ENCODE data around the gene FBXO28. TPM values are rescaled to one million over a fixed set of nuclear protein-coding genes. Genes with fewer than 3 reads are reported as not detected.
"Not testable (repeated sequence)": the region's sequence is repeated elsewhere in the genome, so short reads cannot be mapped to it uniquely, and the experiment has no call there.

The FBXO28 gene
- total RNA-seq, 1 donor from 2014 or later: 29.6 TPM

GRCh38 chr1:224185208-224185607, 71.3 kb downstream of the FBXO28 start:
- DNase-seq (ENCODE audit: low spot score): no peak

GRCh38 chr1:224188286-224188685, 74.4 kb downstream of the FBXO28 start:
- DNase-seq (ENCODE audit: low spot score): no peak

GRCh38 chr1:224189561-224189960, 75.7 kb downstream of the FBXO28 start:
- no peak for DNase-seq (ENCODE audit: low spot score)

GRCh38 chr1:224192082-224192788, 78.3 kb downstream of the FBXO28 start:
- no peak for DNase-seq (ENCODE audit: low spot score)

- no peak for DNase-seq (ENCODE audit: low spot score)
These were observed 79.5 kb downstream of the FBXO28 start for GRCh38 chr1:224193319-224193966.

- DNase-seq (ENCODE audit: low spot score): no peak
These were observed 83.1 kb downstream of the FBXO28 start for GRCh38 chr1:224196813-224197600.

GRCh38 chr1:224198572-224198971, 84.7 kb downstream of the FBXO28 start:
- no peak for DNase-seq (ENCODE audit: low spot score)

GRCh38 chr1:224199679-224200078, 85.8 kb downstream of the FBXO28 start:
- DNase-seq (ENCODE audit: low spot score): no peak

GRCh38 chr1:224201383-224201782, 87.5 kb downstream of the FBXO28 start:
- no peak for DNase-seq (ENCODE audit: low spot score)

GRCh38 chr1:224201853-224202252, 87.9 kb downstream of the FBXO28 start:
- no peak for DNase-seq (ENCODE audit: low spot score)

- DNase-seq (ENCODE audit: low spot score): peak; percentile 52
These were observed 89.5 kb downstream of the FBXO28 start for GRCh38 chr1:224203243-224204016.

GRCh38 chr1:224205438-224205840, 91.5 kb downstream of the FBXO28 start:
- no peak for DNase-seq (ENCODE audit: low spot score)

- not testable (repeated sequence) for DNase-seq (ENCODE audit: low spot score)
These were observed 92.1 kb downstream of the FBXO28 start for GRCh38 chr1:224205931-224206538.

GRCh38 chr1:224211206-224211962, 97.5 kb downstream of the FBXO28 start:
- DNase-seq (ENCODE audit: low spot score): no peak

Other genes with a start within 250 kb of the FBXO28 start
- 39.3 TPM for gene DEGS1, start 69.1 kb downstream of the FBXO28 start, total RNA-seq
- gene NVL, start 216.1 kb downstream of the FBXO28 start, total RNA-seq: 17.6 TPM
- 40.8 TPM for gene CNIH4, start 242.8 kb downstream of the FBXO28 start, total RNA-seq

All from mucosa of gallbladder (tissue), 1 donor.